Bronchial epithelial cell (primary cell): Measurements from ENCODE around the gene PLA2G4D. TPM values are rescaled to one million over a fixed set of nuclear protein-coding genes. Genes with fewer than 3 reads are reported as not detected.
A peak's percentile ranks its signal among the peaks of the same experiment; 100 is the strongest.

Experiments
- DNase-seq: peaks from one replicate; pipeline ENCODE4 v3.0.0-alpha.2; 2010; ENCODE audit warnings: low read depth
- FAIRE-seq: peaks from 2 replicates; lab custom pipeline; 2011; peaks lifted over from hg19 to GRCh38; lab: Jason Lieb, UNC
- H3K27me3 ChIP-seq: 2 replicates; pipeline ENCODE4 v1.5.1; 2011; ENCODE audit warnings: low read length; ENCODE audit not compliant: control insufficient read depth, insufficient read depth
- H3K36me3 ChIP-seq: 2 replicates; pipeline ENCODE4 v1.5.1; 2011; ENCODE audit warnings: low read length; ENCODE audit not compliant: control insufficient read depth, insufficient read depth
- H3K4me3 ChIP-seq: 2 replicates; pipeline ENCODE4 v1.5.1; 2011; ENCODE audit warnings: mild to moderate bottlenecking, low read depth, low read length, control low read depth
- total RNA-seq: library from RNA; depleted of rRNA; stranded (reverse); fragments of >200 nt; gene quantifications from 2 replicates; pipeline ENCODE4 v1.2.1, GENCODE V29; 2014
- TF ChIP-seq, protein P1 (sequence below): IDR thresholded peaks from 2 replicates; pipeline ENCODE4 v1.5.1; 2011; ENCODE audit warnings: mild to moderate bottlenecking, moderate library complexity, low read length, control low read depth, inconsistent platforms; ENCODE audit not compliant: insufficient read depth, severe bottlenecking

The PLA2G4D gene
- total RNA-seq, 1 donor from 2014 or later: under 0.01 TPM

DNA sequence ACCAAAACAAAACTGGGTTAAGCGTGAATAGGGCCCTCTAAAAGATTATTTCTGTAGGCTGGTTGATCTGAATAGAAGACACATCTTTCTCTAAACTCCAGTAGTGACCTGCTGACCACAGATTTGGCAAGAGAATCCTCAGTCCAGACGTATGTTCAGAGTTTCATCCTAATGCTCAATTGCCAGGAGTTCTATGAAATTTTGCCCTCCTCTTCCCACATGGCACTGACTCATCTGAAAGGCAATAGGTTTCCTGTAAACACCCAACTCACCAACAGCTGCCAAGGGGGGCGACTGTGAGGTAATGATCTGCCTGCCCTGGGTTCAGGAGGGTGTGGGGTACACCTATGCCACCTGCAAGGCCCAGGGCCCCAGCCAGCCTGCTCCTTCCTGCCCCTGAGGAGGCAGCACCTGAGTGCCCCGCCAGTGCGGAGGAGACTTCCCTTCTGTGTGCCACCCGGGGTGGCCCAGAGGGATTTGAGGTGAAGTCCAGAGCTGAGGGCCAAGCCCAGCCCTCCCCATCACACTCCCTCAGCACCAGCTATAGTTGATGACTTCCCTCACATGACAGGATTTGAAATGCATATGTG, 8.4 kb upstream of the PLA2G4D start:
- TF ChIP-seq, protein P1, sequence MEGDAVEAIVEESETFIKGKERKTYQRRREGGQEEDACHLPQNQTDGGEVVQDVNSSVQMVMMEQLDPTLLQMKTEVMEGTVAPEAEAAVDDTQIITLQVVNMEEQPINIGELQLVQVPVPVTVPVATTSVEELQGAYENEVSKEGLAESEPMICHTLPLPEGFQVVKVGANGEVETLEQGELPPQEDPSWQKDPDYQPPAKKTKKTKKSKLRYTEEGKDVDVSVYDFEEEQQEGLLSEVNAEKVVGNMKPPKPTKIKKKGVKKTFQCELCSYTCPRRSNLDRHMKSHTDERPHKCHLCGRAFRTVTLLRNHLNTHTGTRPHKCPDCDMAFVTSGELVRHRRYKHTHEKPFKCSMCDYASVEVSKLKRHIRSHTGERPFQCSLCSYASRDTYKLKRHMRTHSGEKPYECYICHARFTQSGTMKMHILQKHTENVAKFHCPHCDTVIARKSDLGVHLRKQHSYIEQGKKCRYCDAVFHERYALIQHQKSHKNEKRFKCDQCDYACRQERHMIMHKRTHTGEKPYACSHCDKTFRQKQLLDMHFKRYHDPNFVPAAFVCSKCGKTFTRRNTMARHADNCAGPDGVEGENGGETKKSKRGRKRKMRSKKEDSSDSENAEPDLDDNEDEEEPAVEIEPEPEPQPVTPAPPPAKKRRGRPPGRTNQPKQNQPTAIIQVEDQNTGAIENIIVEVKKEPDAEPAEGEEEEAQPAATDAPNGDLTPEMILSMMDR: no peak
- FAIRE-seq: no peak
- Histone ChIP-seq H3K27me3 (no peaks in the 10 kb centered on the region), H3K36me3 (no peaks in the 10 kb centered on the region), H3K4me3 (no peak overlapping the region)
- DNase-seq: peak; percentile 66

DNA sequence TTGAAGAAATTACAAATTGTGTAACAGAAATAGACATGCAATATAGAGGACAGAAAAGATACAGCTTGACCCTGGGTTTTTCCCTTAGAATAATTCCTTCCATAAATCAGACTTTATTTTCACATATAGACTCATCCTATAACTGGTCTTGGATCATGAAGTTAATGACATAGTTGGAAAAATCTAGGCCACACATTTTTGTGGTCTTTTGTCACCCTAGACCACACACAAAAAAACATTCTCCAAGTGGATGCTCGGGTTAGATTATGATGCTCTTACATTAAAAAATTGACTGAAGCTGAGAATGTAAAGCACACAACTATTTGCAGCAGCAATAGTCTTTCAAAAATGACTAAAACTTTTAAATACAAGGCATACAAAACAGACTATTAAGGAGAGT, 7.5 kb upstream of the PLA2G4D start:
- FAIRE-seq (no peak), DNase-seq (no peak)
- Histone ChIP-seq H3K4me3 (no peak overlapping the region), H3K27me3 (no peaks in the 10 kb centered on the region), H3K36me3 (no peaks in the 10 kb centered on the region)
- TF ChIP-seq, protein P1: no peak

DNA sequence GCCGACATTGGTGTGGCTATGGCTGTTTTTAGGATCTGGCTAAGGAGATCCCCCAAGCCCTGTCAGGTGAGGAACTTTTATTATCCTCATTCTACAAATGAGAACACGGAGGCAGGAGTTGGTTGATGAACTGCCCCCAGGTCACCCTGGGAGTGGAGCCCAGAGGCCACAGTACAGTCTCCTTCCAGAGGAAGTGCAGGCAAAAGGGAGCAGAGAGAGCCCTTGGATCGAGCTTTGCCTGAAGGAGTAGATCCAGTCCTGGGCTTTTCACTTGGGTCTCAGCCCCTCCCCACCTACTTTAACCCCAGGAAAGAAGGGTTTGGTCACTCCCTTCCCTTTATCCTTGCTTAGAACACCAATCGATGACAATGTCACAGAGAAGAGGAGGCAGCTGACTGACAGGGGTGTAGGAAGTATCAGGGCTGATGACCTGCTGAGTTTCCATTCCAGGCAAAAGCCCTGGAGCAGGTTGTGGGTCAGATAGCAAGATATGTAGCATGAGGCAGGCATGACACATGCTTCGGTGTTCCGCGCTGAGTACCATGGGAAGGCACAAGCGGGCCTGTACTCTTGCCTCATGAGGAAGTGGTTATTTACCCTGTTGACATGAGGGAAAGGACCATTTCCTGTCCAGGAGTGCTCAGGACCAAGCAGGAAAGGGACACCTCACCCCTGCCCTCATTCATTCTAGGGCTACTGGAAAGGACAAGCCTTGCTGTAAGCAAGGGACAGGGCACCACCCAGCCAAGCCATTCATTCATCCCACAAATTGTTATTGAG, 5.8 kb upstream of the PLA2G4D start:
- Histone ChIP-seq H3K36me3 (no peaks in the 10 kb centered on the region), H3K4me3 (no peak overlapping the region), H3K27me3 (no peaks in the 10 kb centered on the region)
- FAIRE-seq (peak; percentile 96), DNase-seq (peak; percentile 95)
- TF ChIP-seq, protein P1: no peak

DNA sequence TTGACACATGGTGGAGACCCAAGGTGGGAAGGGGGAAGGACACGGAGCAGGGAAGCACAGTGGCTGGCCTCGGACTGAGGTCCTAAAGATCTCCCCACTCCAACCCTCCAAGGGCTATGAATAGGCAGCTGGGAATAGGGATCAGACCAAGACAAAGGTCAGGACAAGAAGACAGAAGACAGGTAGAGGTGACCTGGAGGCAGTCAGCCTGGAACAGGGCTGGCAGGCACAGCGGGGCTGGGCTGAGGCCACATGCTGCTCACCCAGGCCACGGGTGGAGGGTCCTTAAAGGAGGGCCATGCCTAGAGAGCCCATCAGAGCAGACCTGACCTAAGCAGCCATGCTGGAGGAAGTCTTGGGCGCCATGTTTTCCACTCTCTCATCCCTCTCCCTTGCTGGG, 2.7 kb upstream of the PLA2G4D start:
- FAIRE-seq (no peak), DNase-seq (no peak)
- no peaks in the 10 kb centered on the region for H3K36me3 ChIP-seq
- TF ChIP-seq, protein P1: no peak
- H3K4me3 ChIP-seq: no peak overlapping the region
- H3K27me3 ChIP-seq: no peaks in the 10 kb centered on the region

DNA sequence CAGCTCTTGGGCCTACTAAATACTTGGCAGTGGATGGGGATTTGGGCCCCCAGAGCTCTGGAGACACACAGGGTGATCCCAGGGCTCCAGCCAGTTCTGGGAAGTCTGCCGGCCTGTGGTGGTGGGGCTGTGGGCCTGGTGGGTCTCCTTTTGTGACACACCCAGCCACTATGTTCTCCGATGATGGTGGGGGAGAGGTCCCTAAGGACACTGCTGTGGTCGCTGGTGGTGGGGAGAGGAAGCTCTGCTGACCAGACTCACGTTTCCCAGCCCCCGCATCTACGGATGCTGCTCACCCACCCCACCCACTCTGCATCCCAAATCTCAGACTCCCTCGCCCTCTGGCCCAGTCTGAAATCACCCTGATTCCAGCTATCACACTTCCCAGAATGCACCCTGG, 396 bp downstream of the PLA2G4D start:
- TF ChIP-seq, protein P1: no peak
- DNase-seq (no peak), FAIRE-seq (no peak)

More for the DNA sequence above, 396 bp downstream of the PLA2G4D start:
- Histone ChIP-seq H3K27me3 (no peaks in the 10 kb centered on the region), H3K36me3 (no peaks in the 10 kb centered on the region), H3K4me3 (no peak overlapping the region)
